CD4-positive, CD25-positive, alpha-beta regulatory T cell (primary cell): Measurements from ENCODE around the gene NEK1. TPM values are rescaled to one million over a fixed set of nuclear protein-coding genes. Genes with fewer than 3 reads are reported as not detected.
A peak's percentile ranks its signal among the peaks of the same experiment; 100 is the strongest.
"Not testable (repeated sequence)": the region's sequence is repeated elsewhere in the genome, so short reads cannot be mapped to it uniquely, and the experiment has no call there.

ENCODE experiments used
- ATAC-seq, 2 donors: fragments of 150-1000 bp; cut with Tn5 transposase; one replicate each; pipeline ENCODE4 v1.10.0; 2021; ENCODE audit warnings: low read depth in 2 of 2, moderate number of reproducible peaks in 2 of 2, moderate library complexity in 1 of 2
- DNase-seq, 3 donors: peaks; one replicate each; pipeline versions ENCODE4 v3.0.0 to v3.0.0-alpha.2; 2012 to 2022; ENCODE audit warnings: mixed read lengths in 1 of 3
- H3K27ac ChIP-seq: one replicate; pipeline ENCODE4 v1.7.0; 2013; ENCODE audit warnings: mild to moderate bottlenecking, low read length; ENCODE audit not compliant: insufficient read depth, poor library complexity, severe bottlenecking
- H3K27me3 ChIP-seq: one replicate; pipeline ENCODE4 v1.7.0; 2013; ENCODE audit warnings: low read length; ENCODE audit not compliant: control insufficient read depth, insufficient read depth
- H3K36me3 ChIP-seq: one replicate; pipeline ENCODE4 v1.7.0; 2013; ENCODE audit warnings: mild to moderate bottlenecking, low read length, moderate library complexity; ENCODE audit not compliant: control insufficient read depth, insufficient read depth
- H3K4me1 ChIP-seq: 2 replicates; pipeline ENCODE4 v1.7.0; 2013; ENCODE audit warnings: mild to moderate bottlenecking, low read length; ENCODE audit not compliant: insufficient read depth, control insufficient read depth, poor library complexity, severe bottlenecking
- H3K4me3 ChIP-seq: one replicate; pipeline ENCODE4 v1.7.0; 2013; ENCODE audit warnings: low read depth, mild to moderate bottlenecking, low read length, moderate library complexity
- H3K9me3 ChIP-seq, 2 experiments: 1 replicate in 1 of 2; 2 replicates in 1 of 2; pipeline ENCODE4 v1.7.0; 2013; ENCODE audit warnings: low read length in 2 of 2, mild to moderate bottlenecking in 1 of 2, moderate library complexity in 1 of 2; ENCODE audit not compliant: control insufficient read depth in 2 of 2
- H3K27ac Mint-ChIP-seq, 3 donors: one replicate each; pipeline ENCODE4 v1.8.0; 2020 to 2022; ENCODE audit warnings: mild to moderate bottlenecking in 3 of 3, mixed read lengths in 3 of 3, moderate library complexity in 2 of 3
- H3K27me3 Mint-ChIP-seq: one replicate; pipeline ENCODE4 v1.8.0; 2022; ENCODE audit warnings: mild to moderate bottlenecking, mixed read lengths
- H3K36me3 Mint-ChIP-seq: one replicate; pipeline ENCODE4 v1.8.0; 2020; ENCODE audit warnings: mixed read lengths
- H3K4me1 Mint-ChIP-seq, 4 donors: one replicate each; pipeline ENCODE4 v1.8.0; 2020 to 2022; ENCODE audit warnings: mixed read lengths in 4 of 4, mild to moderate bottlenecking in 1 of 4
- H3K4me3 Mint-ChIP-seq, 4 donors: one replicate each; pipeline ENCODE4 v1.8.0; 2020 to 2022; ENCODE audit warnings: mild to moderate bottlenecking in 4 of 4, mixed read lengths in 4 of 4, moderate library complexity in 3 of 4
- H3K9me3 Mint-ChIP-seq, 7 donors: one replicate each; pipeline ENCODE4 v1.8.0; 2020 to 2022; ENCODE audit warnings: mixed read lengths in 7 of 7, mild to moderate bottlenecking in 3 of 7, moderate library complexity in 2 of 7
- polyA plus RNA-seq, 4 donors: library from polyadenylated mRNA; unstranded; fragments of 300-500 nt; fragmentation: Illumina TruSeq; gene quantifications; one replicate each; pipeline ENCODE4 v1.2.3, GENCODE V29; 2021
- total RNA-seq: library from RNA; stranded (reverse); gene quantifications from one replicate; pipeline ENCODE4 v1.2.3, GENCODE V29; 2022

The NEK1 gene
- total and polyA plus RNA-seq, 5 donors from 2014 or later: 7.7 to 22.9 (median 10.8) TPM

- Mint-ChIP-seq H3K27me3 (no peaks in the 10 kb centered on the region), H3K36me3 (peaks cover 26% of the 10 kb centered on the region), H3K4me3 (no peak overlapping the region), H3K9me3 (no peaks in the 10 kb centered on the region), H3K4me1 (peaks cover 0 to 2% (median 0%) of the 10 kb centered on the region in 4 donors), H3K27ac (no peak overlapping the region)
- Histone ChIP-seq H3K27ac (no peak overlapping the region), H3K4me1 (no peaks in the 10 kb centered on the region), H3K36me3 (peaks cover 26% of the 10 kb centered on the region), H3K9me3 (no peaks in the 10 kb centered on the region), H3K4me3 (no peak overlapping the region), H3K27me3 (no peaks in the 10 kb centered on the region)
- ATAC-seq (no peak), DNase-seq (no peak)
Measured at GRCh38 chr4:169582706-169583105, 29.7 kb downstream of the NEK1 start.

GRCh38 chr4:169582203-169582602, 30.2 kb downstream of the NEK1 start:
- Mint-ChIP-seq H3K27me3 (no peaks in the 10 kb centered on the region), H3K4me3 (no peak overlapping the region), H3K36me3 (peaks cover 26% of the 10 kb centered on the region), H3K27ac (no peak overlapping the region), H3K4me1 (peaks cover 0 to 2% (median 0%) of the 10 kb centered on the region in 4 donors), H3K9me3 (no peaks in the 10 kb centered on the region)
- Histone ChIP-seq H3K9me3 (no peaks in the 10 kb centered on the region), H3K27me3 (no peaks in the 10 kb centered on the region), H3K27ac (no peak overlapping the region), H3K36me3 (peaks cover 26% of the 10 kb centered on the region), H3K4me3 (no peak overlapping the region), H3K4me1 (no peaks in the 10 kb centered on the region)
- DNase-seq (no peak), ATAC-seq (no peak)

GRCh38 chr4:169573889-169574288, 38.5 kb downstream of the NEK1 start:
- H3K9me3 Mint-ChIP-seq: peaks cover 0 to 5% (median 0%) of the 10 kb centered on the region in 7 donors
- ATAC-seq: no peak
- H3K36me3 ChIP-seq: peaks cover 27% of the 10 kb centered on the region
- H3K9me3 ChIP-seq: no peaks in the 10 kb centered on the region
- H3K27me3 ChIP-seq: no peaks in the 10 kb centered on the region
- no peak for DNase-seq
- peak overlapping the region in 1 of 4 donors; percentile 73 for H3K4me3 Mint-ChIP-seq
- peaks cover 45% of the 10 kb centered on the region for H3K36me3 Mint-ChIP-seq
- H3K27ac Mint-ChIP-seq: no peak overlapping the region
- H3K27me3 Mint-ChIP-seq: no peaks in the 10 kb centered on the region
- H3K4me1 ChIP-seq: no peaks in the 10 kb centered on the region
- H3K4me3 ChIP-seq: no peak overlapping the region
- H3K27ac ChIP-seq: no peak overlapping the region
- H3K4me1 Mint-ChIP-seq: peaks cover 0 to 5% (median 0%) of the 10 kb centered on the region in 4 donors

- Histone ChIP-seq H3K36me3 (peaks cover 22% of the 10 kb centered on the region), H3K27me3 (no peaks in the 10 kb centered on the region), H3K4me1 (no peaks in the 10 kb centered on the region), H3K4me3 (no peak overlapping the region), H3K9me3 (no peaks in the 10 kb centered on the region), H3K27ac (no peak overlapping the region)
- DNase-seq (no peak), ATAC-seq (no peak)
- Mint-ChIP-seq H3K27me3 (no peaks in the 10 kb centered on the region), H3K36me3 (peaks cover 45% of the 10 kb centered on the region), H3K27ac (peak overlapping the region in 1 of 3 donors; percentile 34), H3K4me1 (peaks cover 1 to 11% (median 6%) of the 10 kb centered on the region in 4 donors), H3K4me3 (no peak overlapping the region), H3K9me3 (peaks cover 0 to 5% (median 0%) of the 10 kb centered on the region in 7 donors)
Measured at GRCh38 chr4:169571435-169571834, 40.9 kb downstream of the NEK1 start.

- not testable (repeated sequence) for ATAC-seq, H3K4me3 Mint-ChIP-seq, H3K9me3 ChIP-seq, H3K27me3 ChIP-seq, H3K4me1 ChIP-seq, H3K27me3 Mint-ChIP-seq, H3K4me3 ChIP-seq, H3K9me3 Mint-ChIP-seq, DNase-seq, H3K27ac ChIP-seq
- H3K36me3 ChIP-seq: peaks cover 19% of the 10 kb centered on the region
- Mint-ChIP-seq H3K36me3 (peaks cover 40% of the 10 kb centered on the region), H3K27ac (peak overlapping the region in 1 of 3 donors; percentile 34), H3K4me1 (peaks cover 3 to 14% (median 9%) of the 10 kb centered on the region in 4 donors)
Measured at GRCh38 chr4:169571012-169571411, 41.4 kb downstream of the NEK1 start.

GRCh38 chr4:169570266-169570665, 42.1 kb downstream of the NEK1 start:
- H3K36me3 ChIP-seq: peaks cover 15% of the 10 kb centered on the region
- not testable (repeated sequence) for H3K9me3 Mint-ChIP-seq, H3K9me3 ChIP-seq, H3K4me3 ChIP-seq, H3K4me1 ChIP-seq, H3K27me3 ChIP-seq, DNase-seq, H3K27ac ChIP-seq, H3K4me3 Mint-ChIP-seq, ATAC-seq, H3K27me3 Mint-ChIP-seq, H3K27ac Mint-ChIP-seq
- Mint-ChIP-seq H3K4me1 (peaks cover 3 to 14% (median 11%) of the 10 kb centered on the region in 4 donors), H3K36me3 (peaks cover 35% of the 10 kb centered on the region)

- not testable (repeated sequence) for H3K27ac Mint-ChIP-seq, H3K27ac ChIP-seq, H3K4me1 ChIP-seq, DNase-seq, ATAC-seq, H3K27me3 Mint-ChIP-seq, H3K4me3 ChIP-seq, H3K9me3 ChIP-seq, H3K9me3 Mint-ChIP-seq, H3K4me3 Mint-ChIP-seq, H3K27me3 ChIP-seq
- H3K4me1 Mint-ChIP-seq: peaks cover 3 to 14% (median 11%) of the 10 kb centered on the region in 4 donors
- peaks cover 11% of the 10 kb centered on the region for H3K36me3 ChIP-seq
- peaks cover 26% of the 10 kb centered on the region for H3K36me3 Mint-ChIP-seq
Measured at GRCh38 chr4:169569188-169569587, 43.2 kb downstream of the NEK1 start.

GRCh38 chr4:169567916-169568315, 44.5 kb downstream of the NEK1 start:
- Mint-ChIP-seq H3K27ac (no peak overlapping the region), H3K9me3 (peaks cover 0 to 5% (median 0%) of the 10 kb centered on the region in 7 donors), H3K4me1 (peaks cover 3 to 14% (median 11%) of the 10 kb centered on the region in 4 donors), H3K36me3 (peaks cover 15% of the 10 kb centered on the region), H3K27me3 (no peaks in the 10 kb centered on the region), H3K4me3 (no peak overlapping the region)
- Histone ChIP-seq H3K36me3 (peaks cover 5% of the 10 kb centered on the region), H3K27me3 (no peaks in the 10 kb centered on the region), H3K4me1 (no peaks in the 10 kb centered on the region), H3K9me3 (no peaks in the 10 kb centered on the region), H3K4me3 (no peak overlapping the region), H3K27ac (no peak overlapping the region)
- DNase-seq (no peak), ATAC-seq (no peak)
